H9 (cell line): ENCODE measurements around the gene SLC7A14. TPM values are rescaled to one million over a fixed set of nuclear protein-coding genes. Genes with fewer than 3 reads are reported as not detected.

Experiments
- DNase-seq: peaks from one replicate; pipeline ENCODE4 v3.0.0-alpha.2; 2017
- H2AFZ ChIP-seq: one replicate; pipeline ENCODE4 v1.6.1; 2013; ENCODE audit warnings: mild to moderate bottlenecking, low read length, control low read depth, moderate library complexity
- H2AK5ac ChIP-seq: 2 replicates; pipeline ENCODE4 v1.6.1; 2013; ENCODE audit warnings: low read length, control low read depth, mixed read lengths; ENCODE audit not compliant: insufficient read length
- H2BK120ac ChIP-seq: one replicate; pipeline ENCODE4 v1.6.1; 2013; ENCODE audit warnings: low read depth, mild to moderate bottlenecking, low read length, control low read depth, inconsistent platforms; ENCODE audit not compliant: poor library complexity, severe bottlenecking
- H2BK12ac ChIP-seq: 2 replicates; pipeline ENCODE4 v1.6.1; 2013; ENCODE audit warnings: low read length, control low read depth, mixed read lengths, low read depth; ENCODE audit not compliant: insufficient read length
- H2BK15ac ChIP-seq: 2 replicates; pipeline ENCODE4 v1.6.1; 2013; ENCODE audit warnings: low read depth, low read length, control low read depth
- H2BK20ac ChIP-seq: one replicate; pipeline ENCODE4 v1.6.1; 2013; ENCODE audit warnings: low read depth, mild to moderate bottlenecking, low read length, control low read depth, inconsistent platforms; ENCODE audit not compliant: poor library complexity, severe bottlenecking
- H2BK5ac ChIP-seq: 2 replicates; pipeline ENCODE4 v1.6.1; 2013; ENCODE audit warnings: low read length, control low read depth, mixed read lengths; ENCODE audit not compliant: insufficient read length
- H3K14ac ChIP-seq: 2 replicates; pipeline ENCODE4 v1.6.1; 2013; ENCODE audit warnings: low read length, control low read depth; ENCODE audit not compliant: insufficient read depth
- H3K18ac ChIP-seq: 2 replicates; pipeline ENCODE4 v1.6.1; 2013; ENCODE audit warnings: low read depth, mild to moderate bottlenecking, mixed read lengths, low read length, control low read depth; ENCODE audit not compliant: insufficient read length
- H3K23ac ChIP-seq: 2 replicates; pipeline ENCODE4 v1.6.1; 2013; ENCODE audit warnings: low read length, control low read depth, mixed read lengths, low read depth; ENCODE audit not compliant: insufficient read length
- H3K23me2 ChIP-seq: 2 replicates; pipeline ENCODE4 v1.6.1; 2013; ENCODE audit warnings: low read depth, mild to moderate bottlenecking, mixed read lengths, low read length, control low read depth; ENCODE audit not compliant: insufficient read length, poor library complexity, severe bottlenecking
- H3K27ac ChIP-seq: 2 replicates; pipeline ENCODE4 v1.5.1; 2013; ENCODE audit warnings: low read length, control low read depth, mixed read lengths, low read depth; ENCODE audit not compliant: insufficient read length
- H3K27me3 ChIP-seq: 2 replicates; pipeline ENCODE4 v1.6.1; 2013; ENCODE audit warnings: low read length, control low read depth, inconsistent platforms; ENCODE audit not compliant: insufficient read depth
- H3K4ac ChIP-seq: 2 replicates; pipeline ENCODE4 v1.6.1; 2013; ENCODE audit warnings: low read depth, mild to moderate bottlenecking, control low read depth, inconsistent platforms, low read length, moderate library complexity
- H3K4me1 ChIP-seq: 2 replicates; pipeline ENCODE4 v1.6.1; 2013; ENCODE audit warnings: low read length, control low read depth, inconsistent platforms; ENCODE audit not compliant: insufficient read depth
- H3K4me2 ChIP-seq: 2 replicates; pipeline ENCODE4 v1.6.1; 2013; ENCODE audit warnings: low read length, control low read depth, mixed read lengths; ENCODE audit not compliant: insufficient read length, insufficient read depth
- H3K56ac ChIP-seq: 2 replicates; pipeline ENCODE4 v1.6.1; 2013; ENCODE audit warnings: low read depth, mild to moderate bottlenecking, mixed read lengths, low read length, control low read depth; ENCODE audit not compliant: insufficient read length
- H3K79me1 ChIP-seq: 2 replicates; pipeline ENCODE4 v1.6.1; 2013; ENCODE audit warnings: low read depth, mild to moderate bottlenecking, moderate library complexity, low read length, control low read depth, inconsistent platforms; ENCODE audit not compliant: insufficient read depth, poor library complexity, severe bottlenecking
- H3K79me2 ChIP-seq: 2 replicates; pipeline ENCODE4 v1.6.1; 2013; ENCODE audit warnings: low read length, control low read depth, inconsistent platforms; ENCODE audit not compliant: insufficient read depth
- H3K9ac ChIP-seq: 2 replicates; pipeline ENCODE4 v1.6.1; 2013; ENCODE audit warnings: low read length, control low read depth, mixed read lengths; ENCODE audit not compliant: insufficient read length; ENCODE audit errors: extremely low read depth
- H3K9me3 ChIP-seq: one replicate; pipeline ENCODE4 v1.6.1; 2013; ENCODE audit warnings: low read depth, low read length, inconsistent platforms; ENCODE audit not compliant: control insufficient read depth
- H3T11ph ChIP-seq: one replicate; pipeline ENCODE4 v1.6.1; 2013; ENCODE audit warnings: mild to moderate bottlenecking, low read length, control low read depth, inconsistent platforms
- H4K20me1 ChIP-seq: one replicate; pipeline ENCODE4 v1.6.1; 2013; ENCODE audit not compliant: control insufficient read depth, insufficient read length, insufficient read depth
- H4K5ac ChIP-seq: 2 replicates; pipeline ENCODE4 v1.6.1; 2013; ENCODE audit warnings: low read depth, mild to moderate bottlenecking, mixed read lengths, low read length, control low read depth; ENCODE audit not compliant: insufficient read length
- H4K8ac ChIP-seq: replicated peaks from 2 replicates; pipeline ENCODE4 v1.6.1; 2013; ENCODE audit warnings: low read length, control low read depth, mixed read lengths, low read depth; ENCODE audit not compliant: insufficient read length
- H4K91ac ChIP-seq: 2 replicates; pipeline ENCODE4 v1.6.1; 2013; ENCODE audit warnings: low read depth, mild to moderate bottlenecking, moderate library complexity, mixed read lengths, low read length, control low read depth; ENCODE audit not compliant: insufficient read length
- H3K27ac Mint-ChIP-seq, 3 experiments: 2 replicates in 2 of 3; 3 replicates in 1 of 3; pipeline ENCODE4 v1.8.0; 2020 to 2021; ENCODE audit warnings: mixed read lengths in 3 of 3, mild to moderate bottlenecking in 1 of 3, moderate library complexity in 1 of 3
- H3K27me3 Mint-ChIP-seq: 2 replicates; pipeline ENCODE4 v1.8.0; 2021; ENCODE audit warnings: low read depth, mild to moderate bottlenecking, moderate library complexity, mixed read lengths
- H3K36me3 Mint-ChIP-seq, 3 experiments: 2 replicates in 2 of 3; 3 replicates in 1 of 3; pipeline ENCODE4 v1.8.0; 2020 to 2021; ENCODE audit warnings: low read depth in 3 of 3, mixed read lengths in 3 of 3; ENCODE audit not compliant: insufficient read depth in 1 of 3
- H3K4me1 Mint-ChIP-seq, 2 experiments: 2 replicates each; pipeline ENCODE4 v1.8.0; 2020; ENCODE audit warnings: mixed read lengths in 2 of 2
- H3K4me3 Mint-ChIP-seq, 2 experiments: 2 replicates in 1 of 2; 3 replicates in 1 of 2; pipeline ENCODE4 v1.8.0; 2020 to 2021; ENCODE audit warnings: mild to moderate bottlenecking in 2 of 2, mixed read lengths in 2 of 2, moderate library complexity in 1 of 2
- H3K9me3 Mint-ChIP-seq, 2 experiments: 2 replicates in 1 of 2; 3 replicates in 1 of 2; pipeline ENCODE4 v1.8.0; 2020; ENCODE audit warnings: mild to moderate bottlenecking in 2 of 2, mixed read lengths in 2 of 2, moderate library complexity in 1 of 2
- CTCF ChIP-seq: fragments of 200-600 bp; sonication (generic); conservative IDR thresholded peaks from 3 replicates; pipeline ENCODE4 v1.8.0; 2021; ENCODE audit warnings: antibody characterized with exemption, mild to moderate bottlenecking
- WGBS: extraction: QIAGEN DNeasy Blood & Tissue Kit; methylation state at CpG from one replicate; pipeline ENCODE4 v1.1.7; 2013; ENCODE audit warnings: missing lambda C conversion rate, low lambda C conversion rate, mixed read lengths; ENCODE audit not compliant: insufficient read length; ENCODE audit errors: extremely low coverage; 5-methylcytosine and 5-hydroxymethylcytosine counted together
- total RNA-seq: library from RNA; stranded (reverse); gene quantifications from 2 replicates; pipeline ENCODE4 v1.2.1, GENCODE V29; 2021

Gene SLC7A14
- total RNA-seq, 1 experiment from 2014 or later = 0.42 TPM

GRCh38 chr3:170424879-170425278, 161.0 kb downstream of the SLC7A14 start:
- Histone ChIP-seq H3K23me2 (peaks cover 2% of the 10 kb centered on the region), H3K4me2 (no peak overlapping the region), H4K5ac (no peak overlapping the region), H3K56ac (no peak overlapping the region), H3K27me3 (peaks cover 6% of the 10 kb centered on the region; the same call in 1 of the 2 replicates), H3K9me3 (no peaks in the 10 kb centered on the region), H3K14ac (no peak overlapping the region), H3K9ac (no peak overlapping the region), H2BK120ac (no peak overlapping the region), H3K4me1 (no peaks in the 10 kb centered on the region), H2BK20ac (no peak overlapping the region), H3K4ac (no peak overlapping the region), H4K8ac (no peak overlapping the region), H4K20me1 (no peaks in the 10 kb centered on the region), H2BK12ac (no peak overlapping the region), H2BK5ac (no peak overlapping the region), H2BK15ac (no peak overlapping the region), H3K79me2 (no peaks in the 10 kb centered on the region), H2AFZ (no peak overlapping the region), H2AK5ac (no peak overlapping the region), H3T11ph (no peak overlapping the region), H3K23ac (no peak overlapping the region), H3K27ac (no peak overlapping the region), H3K18ac (no peak overlapping the region), H3K79me1 (no peaks in the 10 kb centered on the region), H4K91ac (no peak overlapping the region)
- no CpG with 5 or more reads among the region's 8 CpGs for WGBS
- no peak for TF ChIP-seq CTCF
- Mint-ChIP-seq H3K4me1 (peaks cover 20 to 30% of the 10 kb centered on the region in 2 experiments), H3K27me3 (peaks cover 22% of the 10 kb centered on the region), H3K36me3 (peaks cover 0 to 7% (median 0%) of the 10 kb centered on the region in 3 experiments; a peak in 3 of 7 replicates), H3K9me3 (no peaks in the 10 kb centered on the region), H3K27ac (peak overlapping the region in 1 of 3 experiments; percentile 72; a peak in 1 of 7 replicates), H3K4me3 (no peak overlapping the region)
- DNase-seq = no peak
